ENCODE measurements around the gene QRFP. TPM values are rescaled to one million over a fixed set of nuclear protein-coding genes. Genes with fewer than 3 reads are reported as not detected.

Gene QRFP
- total RNA-seq, 2 experiments from 2014 or later = not detected

DNA sequence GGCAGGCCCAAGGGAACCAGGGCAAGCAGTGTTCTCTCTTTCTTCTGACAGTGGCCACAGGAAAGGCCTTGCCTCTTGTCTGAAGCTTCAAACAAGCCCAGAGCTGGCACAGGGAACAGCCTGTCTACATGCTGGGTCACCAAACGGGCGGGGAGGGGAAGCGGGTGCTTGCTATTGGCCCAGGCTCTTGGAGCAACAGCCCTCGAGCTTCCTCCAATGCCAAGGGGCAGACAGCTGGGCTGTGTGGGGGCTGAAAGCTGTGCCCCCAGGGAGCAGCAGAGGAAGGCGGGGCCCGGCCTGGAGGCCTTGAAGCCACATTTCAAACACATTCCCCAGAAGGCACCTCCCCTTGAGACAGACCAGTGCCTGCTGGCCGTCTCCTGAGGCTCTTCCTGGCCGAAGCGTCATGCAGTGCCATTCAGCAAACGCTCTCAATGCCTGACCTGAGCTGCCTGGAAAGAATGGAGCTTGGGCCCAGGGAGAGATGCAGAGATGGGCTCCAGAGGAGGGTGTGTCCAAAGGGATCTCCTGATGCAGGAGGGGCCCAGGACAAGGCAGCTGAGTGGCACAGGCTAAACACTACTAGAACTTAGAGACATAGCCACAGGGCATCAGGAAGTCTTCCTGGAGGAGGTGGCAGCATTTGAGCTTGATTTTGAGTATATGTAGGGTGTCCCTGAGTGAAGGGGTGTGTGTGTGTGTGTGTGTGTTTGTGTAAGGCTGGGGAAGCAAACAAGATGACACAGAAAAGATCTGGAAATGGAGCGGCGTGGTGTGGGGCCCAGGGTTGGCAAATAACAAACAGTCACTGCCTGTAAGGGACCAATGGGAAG is 39.9 kb upstream of the QRFP start:
- DNase-seq = no peak
- H3K36me3 Mint-ChIP-seq = no peaks in the 10 kb centered on the region
- H3K9me3 Mint-ChIP-seq = no peaks in the 10 kb centered on the region
- H3K4me1 Mint-ChIP-seq = peaks cover 5% of the 10 kb centered on the region
- H3K4me3 Mint-ChIP-seq = no peak overlapping the region
- peaks cover 82% of the 10 kb centered on the region for H3K27me3 Mint-ChIP-seq
- H3K27ac Mint-ChIP-seq = no peak overlapping the region

DNA sequence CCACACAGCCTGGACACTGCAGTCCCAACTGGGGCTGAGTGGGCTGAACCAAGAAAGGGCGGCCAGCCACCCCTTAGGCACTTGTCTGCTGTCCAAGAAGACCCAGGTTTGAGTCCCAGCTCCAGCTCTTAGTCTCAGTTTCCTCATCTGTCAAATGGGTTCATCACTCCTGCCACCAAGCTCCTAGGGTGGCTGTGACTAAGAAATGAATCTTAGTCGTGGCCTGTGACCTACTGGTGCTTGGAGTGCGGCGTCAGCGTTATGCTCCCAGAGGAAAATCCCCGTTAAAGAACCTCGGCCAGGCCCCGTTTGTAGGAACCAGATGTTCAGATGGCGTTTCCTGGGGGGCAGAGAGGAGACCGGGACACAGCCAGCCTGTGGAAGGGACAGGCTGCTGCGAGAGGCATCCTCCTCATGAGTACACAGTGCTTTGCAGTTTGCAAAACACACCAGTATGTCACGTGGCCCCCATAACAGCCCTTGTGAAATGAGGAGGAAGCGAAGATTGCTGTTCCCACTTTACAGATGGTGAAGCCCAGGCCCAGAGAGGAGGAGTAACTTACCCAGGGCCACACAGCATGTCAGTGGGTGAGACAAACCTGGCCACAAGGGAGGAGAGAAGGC is 39.1 kb upstream of the QRFP start:
- Mint-ChIP-seq H3K4me1 (peaks cover 5% of the 10 kb centered on the region), H3K27ac (no peak overlapping the region), H3K4me3 (no peak overlapping the region), H3K36me3 (no peaks in the 10 kb centered on the region), H3K27me3 (peaks cover 74% of the 10 kb centered on the region), H3K9me3 (no peaks in the 10 kb centered on the region)
- no peak for DNase-seq

DNA sequence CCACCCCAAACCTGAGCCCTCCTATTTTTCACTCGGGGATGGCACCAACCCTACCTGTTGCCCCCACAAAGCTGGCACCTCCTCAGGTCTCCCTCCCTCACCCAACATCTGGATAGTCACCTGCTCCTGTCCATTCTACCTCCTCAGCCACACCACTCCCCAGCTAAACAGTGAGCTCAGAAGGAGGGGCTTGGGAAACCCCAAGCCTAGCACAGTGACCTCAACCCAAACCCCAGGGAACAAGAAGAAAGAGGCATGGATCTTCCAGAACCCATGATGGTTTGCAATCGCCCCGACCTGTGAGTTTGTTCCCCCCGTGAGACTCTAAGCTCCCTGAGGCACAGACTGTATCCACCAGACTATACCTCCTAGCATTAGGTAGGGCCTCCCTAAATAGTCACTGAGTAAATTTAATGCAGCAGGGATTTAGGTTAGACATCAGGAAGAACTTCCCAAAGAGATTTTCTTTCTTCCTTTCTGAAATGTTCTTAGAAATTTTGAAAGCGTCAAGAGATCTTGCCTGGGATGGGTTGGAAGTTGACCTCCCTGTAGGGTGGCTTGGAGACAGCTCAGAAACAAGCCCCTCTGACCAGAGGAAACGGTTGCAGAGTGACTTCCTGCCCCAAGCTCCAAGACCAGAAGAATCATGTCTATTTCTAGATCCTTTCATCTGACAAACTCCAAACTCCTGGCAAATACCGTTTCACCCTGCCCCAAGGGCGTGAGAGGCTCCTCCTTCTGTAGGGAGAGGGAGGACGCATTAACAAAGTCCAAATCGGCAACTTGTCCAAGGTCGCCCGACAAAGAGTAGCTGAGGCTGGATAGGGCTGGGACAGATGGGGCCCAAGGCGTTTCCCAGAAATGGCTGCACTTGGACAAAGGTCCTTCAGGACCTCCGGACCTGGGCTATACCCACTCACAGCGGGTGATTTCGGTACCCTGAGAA is 38.4 kb upstream of the QRFP start:
- Mint-ChIP-seq H3K4me1 (peaks cover 2% of the 10 kb centered on the region), H3K27ac (no peak overlapping the region), H3K27me3 (peaks cover 66% of the 10 kb centered on the region), H3K9me3 (no peaks in the 10 kb centered on the region), H3K36me3 (no peaks in the 10 kb centered on the region), H3K4me3 (no peak overlapping the region)
- DNase-seq = no peak

DNA sequence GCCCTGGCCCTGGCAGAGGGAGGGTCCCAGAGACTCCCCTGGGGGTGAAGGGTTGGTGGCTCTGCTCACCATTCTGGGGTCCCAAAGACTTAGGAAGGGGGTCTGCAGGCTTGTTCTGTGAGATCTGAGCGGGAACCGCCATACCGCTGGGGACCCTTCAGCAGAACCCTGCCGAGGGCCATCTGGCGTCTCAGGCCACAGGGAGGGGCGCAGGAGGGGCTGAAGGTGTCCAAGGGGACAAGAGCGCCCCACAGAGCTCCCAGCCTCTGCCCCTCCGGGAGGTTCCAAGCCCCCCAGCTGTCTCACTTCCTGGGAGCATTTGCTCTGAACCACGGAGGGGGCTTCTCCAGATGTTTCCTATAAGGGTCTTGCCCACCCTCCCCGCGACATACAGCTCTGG is 37.6 kb upstream of the QRFP start:
- H3K4me1 Mint-ChIP-seq = peaks cover 2% of the 10 kb centered on the region
- DNase-seq = no peak
- H3K9me3 Mint-ChIP-seq = no peaks in the 10 kb centered on the region
- no peak overlapping the region for H3K4me3 Mint-ChIP-seq
- H3K36me3 Mint-ChIP-seq = no peaks in the 10 kb centered on the region
- H3K27me3 Mint-ChIP-seq = peaks cover 62% of the 10 kb centered on the region
- H3K27ac Mint-ChIP-seq = no peak overlapping the region

DNA sequence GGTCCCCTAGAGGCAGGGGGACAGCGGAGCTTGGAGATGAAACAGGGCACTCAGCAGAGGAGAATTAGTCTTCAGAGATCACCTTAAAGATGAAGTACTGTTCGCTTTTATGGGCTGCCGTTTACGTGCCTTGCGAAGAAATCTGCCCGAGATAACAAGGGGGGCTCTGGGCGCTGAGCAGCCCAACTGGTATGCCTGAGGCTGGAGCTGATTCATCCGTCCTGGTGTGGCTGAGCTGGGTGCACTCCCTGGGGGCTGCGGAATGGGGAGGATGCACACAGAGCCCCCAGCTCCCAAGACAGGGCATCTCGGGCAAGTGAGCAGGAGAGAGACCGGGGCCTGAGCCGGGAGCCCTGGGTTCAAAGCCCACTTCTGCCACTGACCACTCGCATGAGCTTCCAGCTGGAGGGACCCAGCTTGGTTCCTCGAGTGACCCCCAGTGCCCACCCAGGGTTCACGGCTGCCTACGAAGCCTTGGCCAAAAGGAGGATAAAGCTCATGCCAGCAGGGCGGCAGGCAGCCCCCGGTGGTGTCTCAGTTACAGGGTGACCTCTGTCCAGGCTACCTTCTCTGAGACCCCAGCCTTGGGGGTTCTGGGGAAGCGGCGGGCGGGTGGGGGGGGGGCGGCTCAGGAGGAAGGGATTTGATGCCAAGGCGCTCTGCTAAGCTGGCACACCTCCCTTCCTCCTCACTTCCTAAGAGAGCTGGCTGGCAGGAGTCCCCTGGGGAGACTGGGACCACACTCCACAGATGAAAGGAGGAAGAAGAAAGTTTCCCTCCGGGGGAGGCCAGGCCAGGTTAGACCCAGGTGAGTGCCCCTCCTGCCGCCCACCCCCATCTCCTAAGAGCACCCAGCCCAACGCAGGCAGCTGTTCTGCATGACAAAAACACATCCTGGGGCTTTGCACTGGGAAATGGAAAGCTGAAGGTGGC is 36.8 kb upstream of the QRFP start:
- Mint-ChIP-seq H3K36me3 (no peaks in the 10 kb centered on the region), H3K27me3 (peaks cover 58% of the 10 kb centered on the region), H3K27ac (no peak overlapping the region), H3K4me1 (no peaks in the 10 kb centered on the region), H3K9me3 (no peaks in the 10 kb centered on the region), H3K4me3 (no peak overlapping the region)
- DNase-seq = no peak

DNA sequence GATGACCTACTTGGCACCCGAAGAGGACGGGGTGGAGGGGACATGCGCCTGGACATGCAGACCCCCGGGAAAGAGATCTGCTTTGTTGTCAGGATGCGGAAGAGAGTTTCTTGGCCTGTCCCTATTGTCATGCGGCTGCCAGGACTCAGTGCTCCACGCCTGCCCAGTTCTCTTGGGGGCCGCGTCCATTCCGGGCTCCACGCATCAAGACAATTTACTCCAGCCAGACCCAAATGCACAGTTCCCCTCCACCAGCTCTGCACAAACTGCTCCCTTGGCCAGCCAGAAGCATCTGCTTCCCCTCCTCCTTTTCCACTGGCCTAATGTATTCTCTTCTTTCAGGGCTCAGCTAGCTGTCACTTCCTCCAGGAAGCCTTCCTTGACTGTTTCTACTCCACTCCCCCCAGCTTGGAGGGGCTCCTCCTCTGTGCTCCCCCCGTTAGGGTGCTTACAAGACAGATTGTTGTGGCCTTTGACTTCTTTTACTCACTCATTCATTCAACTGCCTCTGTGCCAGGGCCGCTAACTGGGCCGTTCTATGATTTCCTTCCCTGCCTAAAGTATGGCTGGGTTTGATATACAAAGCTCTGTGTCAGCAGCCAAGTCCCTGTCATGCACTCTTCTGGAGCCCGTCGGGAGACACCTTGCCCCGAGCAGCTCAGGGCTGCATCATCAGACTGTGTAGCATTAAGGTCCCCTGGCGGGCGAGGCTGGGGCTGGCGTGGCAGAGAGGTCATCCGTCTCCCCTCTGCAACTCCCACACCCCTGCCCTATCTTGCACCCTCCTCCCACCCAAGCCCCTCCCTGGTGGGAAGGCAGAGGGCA is 35.9 kb upstream of the QRFP start:
- Mint-ChIP-seq H3K27me3 (peaks cover 51% of the 10 kb centered on the region), H3K27ac (no peak overlapping the region), H3K4me1 (no peaks in the 10 kb centered on the region), H3K9me3 (no peaks in the 10 kb centered on the region), H3K36me3 (no peaks in the 10 kb centered on the region), H3K4me3 (no peak overlapping the region)
- no peak for DNase-seq

DNA sequence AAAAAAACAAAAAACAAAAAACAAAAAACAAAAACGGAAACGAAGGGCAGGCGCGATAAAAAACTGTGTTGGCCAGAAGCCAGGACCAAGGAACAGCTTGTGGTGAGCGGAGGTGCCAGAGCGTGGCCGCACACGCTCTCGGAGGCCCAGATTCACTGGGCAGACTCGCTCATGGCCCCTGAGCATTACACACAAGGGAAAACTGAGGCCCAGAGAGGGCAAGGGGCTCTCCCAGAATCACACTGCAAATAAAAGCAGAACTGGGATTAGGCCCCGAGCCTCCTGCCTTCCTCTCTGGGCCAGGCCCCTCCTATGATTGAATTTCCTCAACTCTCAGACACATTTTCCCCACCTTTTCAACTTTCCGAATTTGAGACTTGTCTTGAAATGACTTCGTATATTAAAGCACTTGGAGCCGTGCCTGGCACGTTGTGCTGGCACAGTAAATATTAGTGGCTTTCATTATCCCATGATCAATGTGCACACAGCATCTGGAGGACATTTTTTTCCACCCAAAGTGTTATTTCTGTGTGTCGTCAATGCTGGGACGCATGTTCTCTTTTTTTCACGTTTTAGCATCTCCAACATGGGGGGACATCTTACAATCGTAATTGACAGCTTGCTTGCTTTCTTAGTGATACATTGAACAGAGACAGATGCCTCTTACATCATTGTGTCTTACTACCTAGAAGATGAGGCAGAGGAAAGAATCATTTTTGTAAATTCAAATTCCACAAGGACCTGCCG is 35.1 kb upstream of the QRFP start:
- no peak for DNase-seq
- no peak overlapping the region for H3K4me3 Mint-ChIP-seq
- H3K4me1 Mint-ChIP-seq = no peaks in the 10 kb centered on the region
- H3K27me3 Mint-ChIP-seq = peaks cover 43% of the 10 kb centered on the region
- no peaks in the 10 kb centered on the region for H3K9me3 Mint-ChIP-seq
- no peak overlapping the region for H3K27ac Mint-ChIP-seq
- H3K36me3 Mint-ChIP-seq = no peaks in the 10 kb centered on the region

DNA sequence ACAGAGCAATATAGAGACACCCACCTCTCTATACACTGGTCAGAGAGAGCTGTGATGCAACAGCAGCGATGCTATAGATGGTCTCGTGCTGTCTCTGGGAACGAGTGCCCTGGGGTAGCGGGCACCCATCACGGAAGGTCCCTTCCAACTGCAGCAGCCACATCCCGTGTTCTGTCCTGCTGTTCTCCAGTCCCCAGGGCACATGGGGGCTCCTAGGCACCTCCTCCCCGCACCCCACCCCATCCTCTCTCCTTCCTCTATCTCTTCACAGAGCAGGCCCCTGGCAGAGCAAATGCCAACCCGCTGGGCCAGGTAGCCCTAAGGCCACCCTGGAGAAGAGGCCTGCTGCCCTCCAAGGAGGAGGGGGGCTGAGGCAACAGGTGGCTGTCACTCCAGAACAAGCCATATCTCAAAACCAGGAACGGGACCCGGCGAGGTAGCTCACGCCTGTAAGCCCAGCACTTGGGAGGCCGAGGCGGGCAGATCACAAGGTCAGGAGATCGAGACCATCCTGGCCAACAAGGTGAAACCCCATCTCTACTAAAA is 34.3 kb upstream of the QRFP start:
- Mint-ChIP-seq H3K4me3 (no peak overlapping the region), H3K9me3 (no peaks in the 10 kb centered on the region), H3K27ac (no peak overlapping the region), H3K27me3 (peaks cover 37% of the 10 kb centered on the region), H3K4me1 (no peaks in the 10 kb centered on the region), H3K36me3 (no peaks in the 10 kb centered on the region)
- no peak for DNase-seq

DNA sequence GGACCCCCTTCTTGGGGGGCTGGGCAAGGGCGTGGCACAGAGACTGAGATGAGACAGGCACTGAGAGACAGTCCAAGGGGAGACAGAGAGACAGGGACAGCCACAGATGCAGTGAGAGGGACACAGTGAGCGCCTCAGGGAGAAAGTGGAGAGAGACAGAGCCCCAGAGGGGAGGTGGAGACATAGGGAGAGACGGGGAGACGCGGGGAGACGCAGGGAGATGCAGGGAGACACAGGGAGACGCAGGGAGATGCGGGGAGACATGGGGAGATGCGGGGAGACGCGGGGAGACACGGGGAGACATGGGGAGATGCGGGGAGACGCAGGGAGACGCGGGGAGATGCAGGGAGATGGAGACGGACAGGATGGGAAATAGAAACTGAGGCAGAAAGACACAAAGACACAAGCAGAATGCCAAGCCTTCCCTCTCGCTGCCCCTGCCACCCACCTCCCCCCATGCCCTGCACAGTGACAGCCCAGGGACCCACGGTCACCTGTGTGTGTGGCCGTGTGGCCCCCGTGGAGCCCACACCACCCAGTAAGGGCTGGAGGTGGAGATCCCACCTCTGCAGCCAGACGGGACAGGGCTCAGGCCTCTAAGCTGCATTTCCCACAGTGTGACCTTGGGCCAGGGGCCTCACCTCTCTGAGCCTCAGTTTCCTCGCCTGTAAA is 33.7 kb upstream of the QRFP start:
- no peaks in the 10 kb centered on the region for H3K9me3 Mint-ChIP-seq
- no peaks in the 10 kb centered on the region for H3K4me1 Mint-ChIP-seq
- H3K27ac Mint-ChIP-seq = no peak overlapping the region
- no peaks in the 10 kb centered on the region for H3K36me3 Mint-ChIP-seq
- no peak for DNase-seq
- H3K27me3 Mint-ChIP-seq = peaks cover 33% of the 10 kb centered on the region
- no peak overlapping the region for H3K4me3 Mint-ChIP-seq

DNA sequence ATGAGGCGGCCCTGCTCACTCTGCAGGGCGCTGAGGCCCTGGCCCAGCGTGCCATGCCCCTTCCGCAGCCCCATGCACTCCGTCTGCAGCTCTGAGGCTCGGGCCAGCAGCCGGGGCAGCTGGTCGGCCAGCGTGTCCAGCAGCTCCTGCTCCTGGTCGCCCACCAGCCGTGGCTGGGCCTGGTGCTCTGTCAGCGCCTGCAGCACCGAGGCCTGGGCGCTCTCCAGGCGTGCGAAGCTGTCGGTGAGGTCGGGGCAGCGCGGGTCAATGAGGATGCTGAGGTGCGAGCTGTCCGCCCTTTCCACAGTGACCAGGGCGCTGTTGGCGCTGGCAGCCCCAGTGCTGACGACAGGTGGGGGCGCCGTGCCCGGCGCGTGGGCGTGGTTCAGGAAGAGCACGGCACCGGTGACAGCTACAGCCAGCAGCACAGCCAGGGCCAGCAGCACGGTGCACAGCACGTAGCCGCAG is 33.0 kb upstream of the QRFP start:
- Mint-ChIP-seq H3K27ac (no peak overlapping the region), H3K4me1 (no peaks in the 10 kb centered on the region), H3K4me3 (no peak overlapping the region), H3K27me3 (peaks cover 27% of the 10 kb centered on the region), H3K9me3 (no peaks in the 10 kb centered on the region), H3K36me3 (no peaks in the 10 kb centered on the region)
- DNase-seq = no peak

DNA sequence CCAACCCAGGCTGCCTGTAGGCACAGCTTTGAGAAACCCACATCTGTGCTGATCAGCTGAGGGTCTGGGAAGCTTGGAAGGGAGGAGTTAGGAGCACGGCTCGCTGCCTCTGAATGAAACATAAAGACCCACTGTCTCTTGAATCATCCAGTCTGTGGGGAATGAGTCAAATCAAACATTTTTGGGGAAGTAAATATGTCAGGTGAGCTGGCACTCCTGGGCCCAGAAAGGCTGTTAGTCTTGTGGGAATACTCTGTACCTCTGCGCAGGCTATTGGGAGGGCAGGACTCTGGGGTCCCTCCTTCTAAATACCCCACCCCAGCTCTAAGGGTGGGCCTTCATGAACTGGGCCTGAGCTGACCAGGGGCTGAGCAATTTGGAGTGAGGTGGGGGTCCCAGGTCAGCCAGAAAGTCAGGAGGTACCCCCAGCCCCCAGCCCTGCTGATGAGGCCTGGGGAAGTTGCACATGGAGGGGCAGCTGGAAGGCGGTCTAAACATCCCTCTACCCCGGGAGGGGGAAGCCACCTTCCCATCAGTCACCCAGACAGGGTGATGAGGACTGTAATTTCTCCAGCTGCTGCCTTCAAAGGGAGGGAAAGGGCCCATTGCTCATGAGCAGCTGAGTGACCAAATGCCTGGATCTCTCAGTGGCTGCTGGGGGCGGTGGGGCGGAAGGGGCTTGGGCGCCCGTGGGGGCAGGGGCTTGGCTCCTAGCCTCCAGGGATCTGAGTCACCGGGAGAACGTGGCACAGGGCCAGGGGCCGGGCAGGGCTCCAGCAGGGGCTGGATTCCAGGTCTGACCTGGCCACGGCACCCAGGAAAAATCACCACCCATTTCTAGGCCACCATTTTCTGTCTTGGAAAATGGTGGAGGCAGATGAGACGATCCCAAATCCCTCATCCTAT is 31.6 kb upstream of the QRFP start:
- H3K36me3 Mint-ChIP-seq = no peaks in the 10 kb centered on the region

DNA sequence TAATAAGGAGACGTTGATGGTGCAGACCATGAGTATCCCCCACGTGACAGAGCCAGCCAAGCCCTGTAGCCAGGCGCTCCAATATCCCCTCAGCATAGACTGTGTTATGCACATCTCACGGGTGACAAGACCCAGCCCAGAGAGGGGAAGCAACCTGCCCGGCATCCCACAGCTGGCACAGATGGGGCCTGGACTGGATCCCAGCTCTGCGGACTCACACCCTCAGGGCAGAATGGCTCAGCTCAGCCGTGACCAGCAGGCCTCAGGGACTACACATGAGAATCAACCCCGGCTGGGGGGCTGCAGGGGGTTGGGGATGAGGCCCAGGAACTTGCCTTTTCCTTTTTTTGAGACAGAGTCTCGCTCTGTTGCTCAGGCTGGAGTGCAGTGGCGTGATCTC is 30.7 kb upstream of the QRFP start:
- no peaks in the 10 kb centered on the region for H3K4me1 Mint-ChIP-seq
- DNase-seq = no peak
- no peak overlapping the region for H3K27ac Mint-ChIP-seq
- peaks cover 12% of the 10 kb centered on the region for H3K27me3 Mint-ChIP-seq
- H3K9me3 Mint-ChIP-seq = no peaks in the 10 kb centered on the region
- no peak overlapping the region for H3K4me3 Mint-ChIP-seq
- no peaks in the 10 kb centered on the region for H3K36me3 Mint-ChIP-seq

More for the DNA sequence above, 31.6 kb upstream of the QRFP start:
- no peak overlapping the region for H3K27ac Mint-ChIP-seq
- no peak overlapping the region for H3K4me3 Mint-ChIP-seq
- H3K9me3 Mint-ChIP-seq = no peaks in the 10 kb centered on the region
- peaks cover 15% of the 10 kb centered on the region for H3K27me3 Mint-ChIP-seq
- no peak for DNase-seq
- H3K4me1 Mint-ChIP-seq = no peaks in the 10 kb centered on the region
